K562 (cell line): ENCODE data around the gene TRMT1. TPM values are rescaled to one million over a fixed set of nuclear protein-coding genes. Genes with fewer than 3 reads are reported as not detected.

Experiments
- ADNP ChIP-seq: fragments of 200-800 bp; sonication (Bioruptor generic); IDR thresholded peaks from 2 replicates; pipeline ENCODE4 v1.6.1; 2016; ENCODE audit warnings: missing genetic modification characterization, missing compliant biosample characterization
- CREM ChIP-seq: IDR thresholded peaks from 2 replicates; pipeline ENCODE4 v1.6.1; 2014; ENCODE audit warnings: antibody characterized with exemption, low read depth
- FOXA1 ChIP-seq: fragments of 450-650 bp; IDR thresholded peaks from 2 replicates; pipeline ENCODE4 v1.6.1; 2016; ENCODE audit warnings: mild to moderate bottlenecking, borderline replicate concordance
- HNRNPL ChIP-seq: fragments of 200-400 bp; formaldehyde crosslinking; IDR thresholded peaks from 2 replicates; pipeline ENCODE4 v1.6.1; 2017; ENCODE audit warnings: low read depth, mild to moderate bottlenecking, low read length
- L3MBTL2 ChIP-seq: fragments of 450-650 bp; IDR thresholded peaks from 2 replicates; pipeline ENCODE4 v1.6.1; 2016; ENCODE audit warnings: mild to moderate bottlenecking, moderate library complexity
- MGA ChIP-seq: fragments of 450-650 bp; IDR thresholded peaks from 2 replicates; pipeline ENCODE4 v1.6.1; 2016; ENCODE audit warnings: mild to moderate bottlenecking, moderate library complexity
- MYC ChIP-seq, 2 experiments: fragments of 250-450 bp in 1 of 2; sonication (Bioruptor Pico) in 1 of 2; IDR thresholded peaks; 2 replicates each; pipeline versions ENCODE4 v1.5.1 to v1.6.1; 2012 to 2021; ENCODE audit warnings: low read depth in 2 of 2, borderline replicate concordance in 1 of 2, improper control_type of control experiment in 1 of 2, low read length in 1 of 2, mild to moderate bottlenecking in 1 of 2, moderate library complexity in 1 of 2
- POLR2B ChIP-seq: fragments of 450-650 bp; IDR thresholded peaks from 2 replicates; pipeline ENCODE4 v1.6.1; 2018; ENCODE audit warnings: low read depth; ENCODE audit not compliant: partially characterized antibody
- RAD21 ChIP-seq, 2 experiments: fragments of 250-450 bp in 1 of 2; fragments of 450-650 bp in 1 of 2; sonication (Bioruptor Pico) in 1 of 2; formaldehyde crosslinking in 1 of 2; IDR thresholded peaks in 1 of 2; conservative IDR thresholded peaks in 1 of 2; 2 replicates each; pipeline versions ENCODE4 v1.4.0 to v1.8.0; 2020 to 2022; ENCODE audit warnings: mild to moderate bottlenecking in 2 of 2, moderate library complexity in 1 of 2
- RBM22 ChIP-seq: fragments of 200-400 bp; formaldehyde crosslinking; IDR thresholded peaks from 2 replicates; pipeline ENCODE4 v1.6.1; 2018; ENCODE audit warnings: low read length, low read depth; ENCODE audit not compliant: poor library complexity, severe bottlenecking
- SRSF7 ChIP-seq: fragments of 200-400 bp; formaldehyde crosslinking; optimal IDR thresholded peaks from 2 replicates; pipeline ENCODE3; 2017; ENCODE audit warnings: mild to moderate bottlenecking, low read depth, low read length
- TCFL5 ChIP-seq: fragments of 250-450 bp; sonication (Bioruptor Pico); conservative IDR thresholded peaks from 2 replicates; pipeline ENCODE4 v1.6.1; 2021; ENCODE audit warnings: mild to moderate bottlenecking, moderate library complexity, matching md5 sums
- TRIM28 ChIP-seq: fragments of 450-650 bp; IDR thresholded peaks from 2 replicates; pipeline ENCODE4 v1.6.1; 2017
- polyA plus RNA-seq, 8 experiments: library from polyadenylated mRNA; depleted of rRNA in 4 of 8; stranded (reverse) in 5 of 8; unstranded in 3 of 8; fragments of >200 nt; fragmentation: Nextera tagmentation in 2 of 8; fragmentation: Illumina TruSeq in 1 of 8; extraction: Ambion mirVana in 2 of 8; extraction: Trizol in 1 of 8; gene quantifications; 2 replicates each; pipeline versions ENCODE4 v1.2.1 to v1.2.3, GENCODE V29; 2011 to 2014; ENCODE audit warnings: inconsistent platforms in 1 of 8, missing spikeins in 1 of 8
- total RNA-seq, 7 experiments: library from RNA; depleted of rRNA in 6 of 7; stranded (reverse); fragments of >200 nt in 6 of 7; fragmentation: Illumina TruSeq in 2 of 7; extraction: Trizol in 2 of 7; gene quantifications; 2 replicates each; pipeline versions ENCODE4 v1.2.1 to v1.2.3, GENCODE V29; 2011 to 2021; ENCODE audit warnings: low replicate concordance in 1 of 7
- TF ChIP-seq, protein P1 (sequence below): sonication (generic); formaldehyde crosslinking; IDR thresholded peaks from 2 replicates; pipeline ENCODE4 v1.9.0; 2022; ENCODE audit warnings: mild to moderate bottlenecking, missing genetic modification reagents

The TRMT1 gene
- total and polyA plus RNA-seq, 9 of the 15 experiments (the other 6 are each of a cell fraction or from before 2014, with no cell fraction given), result 5.8 to 158 (median 54.3) TPM

DNA sequence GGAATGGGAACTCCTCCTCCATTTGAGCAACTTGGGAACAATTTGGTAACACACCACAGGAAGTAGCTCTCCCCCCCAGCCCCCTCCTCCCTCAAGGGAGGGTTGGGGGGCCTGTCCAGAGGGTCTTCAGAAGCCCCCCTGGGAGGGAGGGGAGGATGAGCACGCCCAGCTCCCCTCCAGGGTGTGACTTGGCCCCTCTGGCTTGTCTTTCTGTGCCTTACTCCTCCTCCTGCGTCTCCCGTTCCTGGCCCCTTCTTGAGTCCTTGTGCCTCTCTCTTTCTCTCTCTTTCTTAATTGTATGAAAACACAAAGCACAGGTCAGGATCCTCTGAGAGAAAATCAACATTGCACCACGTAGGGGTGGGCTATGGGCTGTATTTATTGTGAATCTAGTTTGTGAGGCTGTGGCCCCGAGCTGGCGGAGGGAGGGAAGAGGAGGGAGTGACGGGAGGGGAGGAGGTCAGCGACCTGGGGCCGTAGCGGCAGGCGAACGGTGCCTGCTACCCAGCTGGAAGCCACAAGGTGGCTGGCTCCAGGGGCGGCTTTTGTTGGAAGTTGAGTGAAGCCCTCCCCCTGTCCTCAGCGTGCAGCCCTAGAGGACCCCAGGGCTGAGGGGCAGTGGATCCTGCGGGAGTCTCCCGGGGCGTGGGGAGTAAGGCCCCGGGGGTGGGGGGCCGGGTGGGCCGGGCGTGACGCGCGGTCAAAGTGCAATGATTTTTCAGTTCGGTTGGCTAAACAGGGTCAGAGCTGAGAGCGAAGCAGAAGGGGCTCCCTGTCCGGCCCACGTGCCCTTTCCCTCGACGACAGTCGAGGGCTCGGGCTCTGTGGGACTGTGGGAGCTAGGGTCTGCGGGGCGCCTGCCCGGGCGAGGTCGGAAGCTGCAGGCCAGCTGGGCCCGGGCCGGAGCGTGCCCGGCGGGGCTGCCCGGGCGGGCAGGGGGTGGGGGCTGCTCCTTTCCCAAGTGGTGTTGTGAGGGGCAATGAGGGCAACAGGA is 20.3 kb downstream of the TRMT1 start (continued):
- TF ChIP-seq MGA, result peak; percentile 88
- no peak for TF ChIP-seq TCFL5 (CRISPR knock-in tag)
- TF ChIP-seq ADNP (tag), result no peak
- TF ChIP-seq HNRNPL, result peak; percentile 61; the same call in 1 of the 2 replicates
- peak; percentile 33 to 52; a peak in 3 of 4 replicates for TF ChIP-seq RAD21 (CRISPR knock-in tag; conservative IDR thresholded peaks at IDR 0.05 in 1 of 2, IDR thresholded peaks at IDR 0.05 in 1 of 2)
- TF ChIP-seq CREM, result peak; percentile 58; the same call in 1 of the 2 replicates
- peak; percentile 97 for TF ChIP-seq RBM22
- TF ChIP-seq MYC (IDR thresholded peaks at IDR 0.05; ENCODE audit: low read depth, low read length), result peak; percentile 9; the same call in 1 of the 2 replicates
- TF ChIP-seq MYC (CRISPR knock-in tag; IDR thresholded peaks at IDR 0.05; ENCODE audit: borderline replicate concordance, low read depth), result peak; percentile 34; the same call in 1 of the 2 replicates
- TF ChIP-seq, protein P1, sequence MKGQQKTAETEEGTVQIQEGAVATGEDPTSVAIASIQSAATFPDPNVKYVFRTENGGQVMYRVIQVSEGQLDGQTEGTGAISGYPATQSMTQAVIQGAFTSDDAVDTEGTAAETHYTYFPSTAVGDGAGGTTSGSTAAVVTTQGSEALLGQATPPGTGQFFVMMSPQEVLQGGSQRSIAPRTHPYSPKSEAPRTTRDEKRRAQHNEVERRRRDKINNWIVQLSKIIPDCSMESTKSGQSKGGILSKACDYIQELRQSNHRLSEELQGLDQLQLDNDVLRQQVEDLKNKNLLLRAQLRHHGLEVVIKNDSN (CRISPR knock-in tag), result no peak; the same call in 1 of the 2 replicates
- peak; percentile 65 for TF ChIP-seq POLR2B
- no peak for TF ChIP-seq TRIM28
- no peak for TF ChIP-seq FOXA1
- TF ChIP-seq SRSF7, result no peak
- peak; percentile 97 for TF ChIP-seq L3MBTL2
